Retina (tissue), 1 donor: ENCODE data around the gene PHLDA1.
A peak's percentile ranks its signal among the peaks of the same experiment; 100 is the strongest.
"Not testable (repeated sequence)": the region's sequence is repeated elsewhere in the genome, so short reads cannot be mapped to it uniquely, and the experiment has no call there.

Experiments
- DNase-seq: peaks from one replicate; pipeline ENCODE4 v3.0.0-alpha.2; 2016

PHLDA1 gene

GRCh38 chr12:75984577-75985182 lies 46.9 kb downstream of the PHLDA1 start:
- no peak for DNase-seq

- DNase-seq = not testable (repeated sequence)
Measured at GRCh38 chr12:75983851-75984250, 47.7 kb downstream of the PHLDA1 start.

GRCh38 chr12:75982979-75983660 lies 48.5 kb downstream of the PHLDA1 start:
- no peak for DNase-seq

- DNase-seq = no peak
Measured at GRCh38 chr12:75982169-75982564, 49.4 kb downstream of the PHLDA1 start.

GRCh38 chr12:75981247-75982168 lies 50.1 kb downstream of the PHLDA1 start:
- no peak for DNase-seq

GRCh38 chr12:75979181-75979580 lies 52.4 kb downstream of the PHLDA1 start:
- no peak for DNase-seq

- DNase-seq = no peak
Measured at GRCh38 chr12:75978677-75979076, 52.9 kb downstream of the PHLDA1 start.

GRCh38 chr12:75977952-75978671 lies 53.5 kb downstream of the PHLDA1 start:
- DNase-seq = peak; percentile 29

- DNase-seq = no peak
Measured at GRCh38 chr12:75977590-75977951, 54.0 kb downstream of the PHLDA1 start.

GRCh38 chr12:75976913-75977312 lies 54.7 kb downstream of the PHLDA1 start:
- no peak for DNase-seq

- DNase-seq = no peak
Measured at GRCh38 chr12:75976113-75976512, 55.5 kb downstream of the PHLDA1 start.

- no peak for DNase-seq
Measured at GRCh38 chr12:75975702-75976101, 55.9 kb downstream of the PHLDA1 start.
